B cell (primary cell): Measurements from ENCODE around the gene COMT. TPM values are rescaled to one million over a fixed set of nuclear protein-coding genes. Genes with fewer than 3 reads are reported as not detected.

Experiments used
- ATAC-seq: fragments of 200-7000 bp; cut with Tn5 transposase; one replicate; pipeline ENCODE4 v1.10.0; 2021; ENCODE audit warnings: low read depth, mild to moderate bottlenecking, moderate number of reproducible peaks, moderate library complexity
- CTCF ChIA-PET: fragments of 350-600 bp; sonication (Branson Sonifier 250); formaldehyde crosslinking; loops from one replicate; lab custom pipeline; 2021; ENCODE audit warnings: antibody characterized with exemption, inconsistent platforms; lab: Charles Lee
- POLR2A ChIA-PET: fragments of 350-600 bp; sonication (Branson Sonifier 250); formaldehyde crosslinking; loops from one replicate; lab custom pipeline; 2021; ENCODE audit warnings: antibody characterized with exemption; lab: Charles Lee
- DNase-seq: peaks from one replicate; pipeline ENCODE4 v3.0.0; 2013
- H2AFZ ChIP-seq: 2 replicates; pipeline ENCODE4 v1.6.1; 2012; ENCODE audit warnings: mild to moderate bottlenecking, low read depth, low read length; ENCODE audit not compliant: insufficient read depth, poor library complexity, severe bottlenecking
- H3K27ac ChIP-seq, 2 donors: 1 replicate in 1 of 2; 2 replicates in 1 of 2; pipeline ENCODE4 v1.5.1; 2012 to 2013; ENCODE audit warnings: low read length in 2 of 2, mild to moderate bottlenecking in 2 of 2, moderate library complexity in 1 of 2
- H3K27me3 ChIP-seq, 4 experiments: fragments of 200-600 bp in 1 of 4; sonication (generic) in 1 of 4; replicated peaks in 1 of 4; 1 replicate in 2 of 4; 2 replicates in 2 of 4; pipeline versions ENCODE4 v1.6.1 to v1.7.0; 2013 to 2016; ENCODE audit warnings: low read length in 3 of 4, mild to moderate bottlenecking in 2 of 4, mixed read lengths in 1 of 4, moderate library complexity in 1 of 4; ENCODE audit not compliant: insufficient read depth in 4 of 4, control insufficient read depth in 3 of 4; ENCODE audit errors: control extremely low read depth in 1 of 4
- H3K36me3 ChIP-seq, 2 experiments: replicated peaks in 1 of 2; 1 replicate in 1 of 2; 2 replicates in 1 of 2; pipeline versions ENCODE4 v1.6.1 to v1.7.1; 2013; ENCODE audit warnings: low read length in 1 of 2; ENCODE audit not compliant: insufficient read depth in 2 of 2, control insufficient read depth in 1 of 2; ENCODE audit errors: control extremely low read depth in 1 of 2, extremely low read depth in 1 of 2
- H3K4me1 ChIP-seq, 2 donors: fragments of 200-600 bp in 1 of 2; sonication (generic) in 1 of 2; 1 replicate in 1 of 2; 2 replicates in 1 of 2; pipeline versions ENCODE4 v1.5.1 to v1.6.1; 2013 to 2017; ENCODE audit warnings: low read length in 2 of 2; ENCODE audit not compliant: control insufficient read depth in 2 of 2, insufficient read depth in 2 of 2
- H3K4me2 ChIP-seq: replicated peaks from 2 replicates; pipeline ENCODE3; 2012; ENCODE audit warnings: mild to moderate bottlenecking, low read depth, low read length; ENCODE audit not compliant: poor library complexity, severe bottlenecking
- H3K4me3 ChIP-seq, 5 experiments: fragments of 200-600 bp in 1 of 5; sonication (generic) in 1 of 5; 1 replicate in 3 of 5; 2 replicates in 2 of 5; pipeline versions ENCODE4 v1.5.1 to v1.7.0; 2011 to 2016; ENCODE audit warnings: low read length in 4 of 5, mild to moderate bottlenecking in 4 of 5, low read depth in 2 of 5, control low read depth in 1 of 5, moderate library complexity in 1 of 5; ENCODE audit not compliant: insufficient read depth in 1 of 5; ENCODE audit errors: control extremely low read depth in 1 of 5, extremely low read depth in 1 of 5
- H3K79me2 ChIP-seq: fragments of 200-600 bp; sonication (generic); one replicate; pipeline ENCODE4 v1.6.0; 2016; ENCODE audit warnings: low read length; ENCODE audit not compliant: control insufficient read depth, insufficient read depth
- H3K9ac ChIP-seq: fragments of 200-600 bp; sonication (generic); 2 replicates; pipeline ENCODE4 v1.6.1; 2017; ENCODE audit warnings: mild to moderate bottlenecking, low read length, moderate library complexity
- H3K9me3 ChIP-seq, 3 donors: one replicate each; pipeline versions ENCODE4 v1.6.1 to v1.7.1; 2013; ENCODE audit warnings: low read length in 2 of 3; ENCODE audit not compliant: control insufficient read depth in 2 of 3, insufficient read depth in 1 of 3; ENCODE audit errors: control extremely low read depth in 1 of 3
- H4K20me1 ChIP-seq: 2 replicates; pipeline ENCODE4 v1.6.0; 2012; ENCODE audit warnings: mild to moderate bottlenecking, low read length; ENCODE audit not compliant: insufficient read depth, control insufficient read depth, poor library complexity, severe bottlenecking
- H3K27ac Mint-ChIP-seq: one replicate; pipeline ENCODE4 v1.8.0; 2021; ENCODE audit warnings: mixed read lengths
- H3K27me3 Mint-ChIP-seq: one replicate; pipeline ENCODE4 v1.8.0; 2021; ENCODE audit warnings: mixed read lengths
- H3K4me1 Mint-ChIP-seq: one replicate; pipeline ENCODE4 v1.8.0; 2021; ENCODE audit warnings: mixed read lengths
- H3K4me3 Mint-ChIP-seq: one replicate; pipeline ENCODE4 v1.8.0; 2021; ENCODE audit warnings: mixed read lengths
- H3K9me3 Mint-ChIP-seq: one replicate; pipeline ENCODE4 v1.8.0; 2022; ENCODE audit warnings: mixed read lengths; ENCODE audit not compliant: insufficient read depth
- EZH2 ChIP-seq: IDR thresholded peaks from 2 replicates; pipeline ENCODE4 v1.6.1; 2012; ENCODE audit warnings: borderline replicate concordance, low read depth, mild to moderate bottlenecking, moderate library complexity, low read length; ENCODE audit not compliant: insufficient read depth, poor library complexity, severe bottlenecking
- WGBS: methylation state at CpG from one replicate; pipeline ENCODE4 v1.1.5; 2013; ENCODE audit warnings: missing lambda C conversion rate; ENCODE audit not compliant: insufficient coverage; 5-methylcytosine and 5-hydroxymethylcytosine counted together
- intact Hi-C: fragments of 100-400 bp; cut with micrococcal nuclease; formaldehyde crosslinking; loops from one replicate; pipeline ENCODE4 v1.10.0; 2022
- polyA plus RNA-seq: library from polyadenylated mRNA; depleted of rRNA; stranded (reverse); fragments of >200 nt; gene quantifications from 2 replicates; pipeline ENCODE4 v1.2.3, GENCODE V29; 2012
- total RNA-seq, 2 donors: library from RNA; stranded (reverse); fragments of 120-200 nt in 1 of 2; gene quantifications; 1 replicate in 1 of 2; 2 replicates in 1 of 2; pipeline versions ENCODE4 v1.2.3 to v1.2.4, GENCODE V29; 2013 to 2022
- TF ChIP-seq, protein P1 (sequence below): fragments of 200-600 bp; IDR thresholded peaks from one replicate; pipeline ENCODE4 v1.8.0; 2022; ENCODE audit warnings: antibody characterized with exemption, mild to moderate bottlenecking

The COMT gene
- total and polyA plus RNA-seq, 2 donors (not counting 1 experiment from before 2014, with no cell fraction given) = 32.6 to 58.3 TPM

GRCh38 chr22:19993926-19994325 is 52.4 kb downstream of the COMT start:
- ATAC-seq (no peak), DNase-seq (no peak)
- Histone ChIP-seq H3K4me2 (no peak overlapping the region), H3K27ac (no peak overlapping the region), H3K36me3 (no peaks in the 10 kb centered on the region), H3K27me3 (no peaks in the 10 kb centered on the region), H3K4me1 (no peaks in the 10 kb centered on the region), H3K79me2 (no peaks in the 10 kb centered on the region), H2AFZ (no peak overlapping the region), H3K9ac (no peak overlapping the region), H3K4me3 (no peak overlapping the region), H4K20me1 (no peaks in the 10 kb centered on the region), H3K9me3 (no peaks in the 10 kb centered on the region)
- Mint-ChIP-seq H3K4me3 (no peak overlapping the region), H3K27me3 (no peaks in the 10 kb centered on the region), H3K4me1 (no peaks in the 10 kb centered on the region), H3K27ac (no peak overlapping the region), H3K9me3 (no peaks in the 10 kb centered on the region)
- TF ChIP-seq, protein P1, sequence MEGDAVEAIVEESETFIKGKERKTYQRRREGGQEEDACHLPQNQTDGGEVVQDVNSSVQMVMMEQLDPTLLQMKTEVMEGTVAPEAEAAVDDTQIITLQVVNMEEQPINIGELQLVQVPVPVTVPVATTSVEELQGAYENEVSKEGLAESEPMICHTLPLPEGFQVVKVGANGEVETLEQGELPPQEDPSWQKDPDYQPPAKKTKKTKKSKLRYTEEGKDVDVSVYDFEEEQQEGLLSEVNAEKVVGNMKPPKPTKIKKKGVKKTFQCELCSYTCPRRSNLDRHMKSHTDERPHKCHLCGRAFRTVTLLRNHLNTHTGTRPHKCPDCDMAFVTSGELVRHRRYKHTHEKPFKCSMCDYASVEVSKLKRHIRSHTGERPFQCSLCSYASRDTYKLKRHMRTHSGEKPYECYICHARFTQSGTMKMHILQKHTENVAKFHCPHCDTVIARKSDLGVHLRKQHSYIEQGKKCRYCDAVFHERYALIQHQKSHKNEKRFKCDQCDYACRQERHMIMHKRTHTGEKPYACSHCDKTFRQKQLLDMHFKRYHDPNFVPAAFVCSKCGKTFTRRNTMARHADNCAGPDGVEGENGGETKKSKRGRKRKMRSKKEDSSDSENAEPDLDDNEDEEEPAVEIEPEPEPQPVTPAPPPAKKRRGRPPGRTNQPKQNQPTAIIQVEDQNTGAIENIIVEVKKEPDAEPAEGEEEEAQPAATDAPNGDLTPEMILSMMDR = no peak
- TF ChIP-seq EZH2 = no peak
- ChIA-PET CTCF (no interaction called here), POLR2A (no interaction called here)
- intact Hi-C loops = no loop called here
- 90% methylated on average over 7 of the region's 7 CpGs for WGBS

DNA sequence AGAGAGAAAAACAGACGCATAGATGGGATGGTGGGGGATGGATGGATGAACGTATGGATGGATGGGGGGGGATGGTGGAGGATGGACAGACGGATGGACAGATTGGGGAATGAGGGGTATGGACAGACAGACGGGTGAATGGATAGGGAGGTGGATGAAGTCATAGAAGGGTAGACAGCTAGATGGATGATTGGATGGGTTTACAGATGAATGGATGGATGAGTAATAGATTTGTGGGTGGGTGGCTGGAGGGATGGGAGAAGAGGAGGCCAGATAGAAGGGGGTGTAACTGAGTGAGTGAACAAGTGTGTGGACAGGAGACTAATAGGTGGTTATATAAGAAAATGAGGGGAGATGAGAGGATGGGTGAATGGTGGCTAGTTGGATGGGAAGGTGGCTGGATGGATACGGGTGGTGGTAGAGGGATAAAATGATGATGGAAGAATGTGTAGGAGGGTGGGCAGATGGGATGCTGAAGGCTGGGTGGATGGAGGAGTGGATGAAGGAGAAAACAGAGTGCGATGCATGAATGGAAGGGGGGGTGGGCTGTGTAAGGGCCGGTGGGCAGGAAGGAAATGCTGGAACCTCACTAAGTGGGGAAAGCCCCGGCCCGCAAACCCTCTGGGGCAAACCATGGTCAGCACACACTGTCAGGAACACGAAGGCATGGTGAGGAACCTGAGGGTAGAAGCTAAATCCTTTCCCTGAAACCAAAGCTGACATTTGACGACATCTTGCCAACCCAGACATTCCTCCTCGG is 53.5 kb downstream of the COMT start:
- Histone ChIP-seq H3K4me1 (no peaks in the 10 kb centered on the region), H4K20me1 (no peaks in the 10 kb centered on the region), H3K27me3 (no peaks in the 10 kb centered on the region), H3K36me3 (no peaks in the 10 kb centered on the region), H3K79me2 (no peaks in the 10 kb centered on the region), H3K9me3 (no peaks in the 10 kb centered on the region), H2AFZ (no peak overlapping the region), H3K9ac (no peak overlapping the region), H3K27ac (no peak overlapping the region), H3K4me3 (no peak overlapping the region), H3K4me2 (no peak overlapping the region)
- no peak for ATAC-seq
- POLR2A ChIA-PET = no interaction called here
- Mint-ChIP-seq H3K27ac (no peak overlapping the region), H3K4me3 (no peak overlapping the region), H3K27me3 (no peaks in the 10 kb centered on the region), H3K4me1 (no peaks in the 10 kb centered on the region), H3K9me3 (no peaks in the 10 kb centered on the region)
- CTCF ChIA-PET = interaction anchor here (0.6 kb wide), 1 partner anchor 242 kb away, joined by 3 read pairs; no protein-coding TSS in a partner anchor
- WGBS = 86% methylated on average over 9 of the region's 12 CpGs
- TF ChIP-seq EZH2 = no peak
- TF ChIP-seq, protein P1 = no peak
- no peak for DNase-seq
- intact Hi-C loops = no loop called here
